Stimulated activated CD8-positive, alpha-beta memory T cell treated with anti-CD3 and anti-CD28 coated beads, Interleukin-4, amount 100 ng/mL, for 4 hours (primary cell): ENCODE data around the gene DEFB131B.
"Not testable (repeated sequence)": the region's sequence is repeated elsewhere in the genome, so short reads cannot be mapped to it uniquely, and the experiment has no call there.

ENCODE experiments used
- DNase-seq, 2 donors: peaks; one replicate each; pipeline ENCODE4 v3.0.0-alpha.2; 2020; ENCODE audit warnings: low read depth in 2 of 2, low spot score in 1 of 2

DEFB131B gene, protein sequence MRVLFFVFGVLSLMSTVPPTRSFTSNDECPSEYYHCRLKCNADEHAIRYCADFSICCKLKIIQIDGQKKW

DNA sequence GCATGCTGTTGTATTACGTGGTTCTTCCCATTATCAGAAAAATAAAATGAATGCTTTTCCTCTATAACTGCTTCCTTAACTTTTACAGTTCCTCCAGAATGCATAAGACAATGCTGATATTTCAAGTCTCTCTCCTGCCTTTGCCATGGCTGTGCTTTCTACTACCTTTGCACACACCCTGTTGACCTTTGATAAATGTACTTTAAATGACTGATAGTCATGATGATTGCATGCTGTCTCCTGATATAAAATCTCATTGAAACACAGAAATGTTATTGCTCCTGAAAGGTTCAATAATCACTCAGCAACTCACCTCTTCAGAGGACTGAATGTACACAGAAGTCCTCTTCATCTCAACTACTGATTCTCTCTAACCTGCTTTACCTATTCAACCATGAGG is at the start of gene DEFB131B:
TSS of gene DEFB131B (plus strand) at position 395 of the 400 bp plus-strand sequence. CDS start at position 395, 0 bp downstream.
- DNase-seq = not testable (repeated sequence)

DNA sequence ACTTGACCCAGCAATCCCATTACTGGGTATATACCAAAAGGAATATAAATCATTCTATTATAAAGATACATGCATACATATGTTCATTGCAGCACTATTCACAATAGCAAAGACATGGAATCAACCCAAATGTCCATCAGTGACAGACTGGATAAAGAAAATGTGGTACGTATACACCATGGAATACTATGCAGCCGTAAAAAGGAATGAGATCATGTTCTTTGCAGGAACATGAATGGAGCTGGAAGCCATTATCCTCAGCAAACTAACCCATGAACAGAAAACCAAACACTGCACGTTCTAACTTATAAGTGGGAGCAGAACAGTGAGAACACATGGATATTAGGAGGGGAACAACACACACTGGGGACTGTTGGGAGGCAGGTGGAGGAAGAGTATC is 49.0 kb upstream of the DEFB131B start:
- not testable (repeated sequence) for DNase-seq

DNA sequence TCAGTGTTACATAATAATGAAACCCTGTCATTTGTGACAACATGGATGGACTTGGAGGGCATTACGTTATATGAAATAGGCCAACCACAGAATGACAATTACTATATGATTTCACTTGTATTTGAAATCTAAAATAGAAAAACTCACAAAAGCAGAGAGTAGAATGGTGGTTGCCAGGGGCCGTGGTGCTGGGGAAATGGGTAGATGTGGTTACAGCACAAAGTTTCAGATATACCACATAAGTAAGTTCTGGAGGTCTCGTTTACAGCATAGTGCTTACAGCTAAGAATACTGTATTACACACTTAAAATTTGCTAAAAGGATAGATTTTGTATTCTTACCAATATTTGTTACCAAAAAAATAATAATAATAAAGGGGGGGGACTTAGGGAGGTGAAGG is 48.6 kb upstream of the DEFB131B start:
- DNase-seq = not testable (repeated sequence)

DNA sequence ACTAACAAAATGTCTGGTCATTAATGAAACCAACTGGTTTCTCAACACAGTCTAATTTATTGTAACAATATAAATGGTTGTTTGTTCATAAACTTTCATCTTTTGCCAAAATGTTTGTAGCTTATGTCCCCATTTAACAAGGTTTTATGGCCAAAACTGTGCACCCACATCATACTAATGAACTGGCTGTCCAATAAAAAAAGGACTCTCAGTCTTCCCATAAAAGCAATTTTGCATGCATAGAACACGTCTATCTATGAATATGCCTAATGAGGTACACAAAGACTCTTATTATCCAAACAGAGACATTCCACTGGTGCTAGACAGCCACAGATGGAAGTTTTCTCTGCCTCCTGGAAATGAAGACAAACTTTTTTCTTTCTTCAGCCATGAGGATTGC is 45.4 kb upstream of the DEFB131B start, which contains the start of gene DEFB108B:
TSS of gene DEFB108B (plus strand) at position 390 of the 400 bp plus-strand sequence. CDS start at position 390, 0 bp downstream.
- not testable (repeated sequence) for DNase-seq

DNA sequence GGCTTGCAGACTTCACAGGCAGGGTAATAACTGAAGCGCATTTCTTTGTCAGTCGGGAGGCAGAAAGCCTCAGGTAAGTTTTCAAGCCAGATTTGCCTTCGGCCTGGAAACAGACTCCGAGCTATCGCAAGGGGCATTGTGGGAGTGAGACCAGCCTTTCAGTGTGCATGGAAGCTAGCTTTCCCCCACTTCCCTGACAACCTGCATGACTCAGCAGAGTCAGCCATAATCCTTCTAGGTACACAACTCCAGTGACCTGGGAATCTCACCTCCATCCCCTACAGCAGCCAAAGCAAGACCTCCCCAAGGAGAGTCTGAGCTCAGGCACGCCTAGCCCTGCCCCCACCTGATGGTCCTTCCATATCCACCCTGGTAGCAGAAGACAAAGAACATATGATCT is 35.5 kb upstream of the DEFB131B start:
- not testable (repeated sequence) for DNase-seq

DNA sequence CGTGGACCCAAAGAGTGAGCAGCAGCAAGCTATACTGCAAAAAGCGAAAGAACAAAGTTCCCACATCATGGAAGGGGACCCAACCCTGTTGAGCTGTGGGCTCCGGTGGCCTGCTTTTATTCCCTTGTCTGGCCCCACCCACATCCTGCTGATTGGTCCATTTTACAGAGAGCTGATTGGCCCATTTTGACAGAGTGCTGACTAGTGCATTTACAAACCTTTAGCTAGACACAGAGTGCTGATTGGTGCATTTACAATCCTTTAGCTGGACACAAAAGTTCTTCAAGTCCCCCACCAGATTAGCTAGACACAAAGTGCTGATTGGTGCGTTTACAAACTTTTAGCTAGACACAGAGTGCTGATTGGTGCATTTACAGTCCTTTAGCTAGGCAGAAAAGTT is 34.9 kb upstream of the DEFB131B start:
- DNase-seq = not testable (repeated sequence)

DNA sequence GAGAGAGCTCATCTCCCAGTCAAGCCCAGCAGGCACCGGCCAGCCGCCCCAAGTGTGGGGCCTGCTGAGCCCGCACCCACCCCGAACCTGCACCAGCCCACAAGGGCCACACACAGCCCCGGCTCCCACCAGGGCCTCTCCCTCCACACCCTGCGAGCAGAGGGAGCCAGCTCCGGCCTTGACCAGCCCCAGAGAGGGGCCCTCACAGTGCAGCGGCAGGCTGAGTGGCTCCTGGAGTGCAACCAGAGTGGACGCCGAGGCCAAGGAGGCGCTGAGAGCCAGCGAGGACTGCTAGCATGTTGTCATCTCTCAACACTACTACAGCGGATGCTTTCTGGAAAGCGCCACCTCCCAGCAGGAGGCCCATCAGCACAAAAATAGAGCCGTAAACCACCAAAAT is 34.4 kb upstream of the DEFB131B start:
- no peak for DNase-seq

DNA sequence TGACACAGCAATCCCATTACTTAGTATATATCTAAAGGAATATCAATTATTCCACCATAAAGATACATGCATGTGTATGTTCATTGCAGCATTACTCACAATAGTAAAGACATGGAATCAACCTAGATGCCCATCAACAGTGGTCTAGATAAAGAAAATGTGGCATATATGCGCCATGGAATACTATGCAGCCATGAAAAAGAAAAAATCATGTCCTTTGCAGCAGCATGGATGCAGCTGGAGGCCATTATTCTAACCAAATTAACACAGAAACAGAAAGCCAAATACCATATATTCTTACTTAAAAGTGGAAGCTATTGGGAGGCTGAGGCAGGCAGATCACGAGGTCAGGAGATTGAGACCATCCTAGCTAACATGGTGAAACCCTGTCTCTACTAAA is 24.4 kb upstream of the DEFB131B start:
- DNase-seq = not testable (repeated sequence)

DNA sequence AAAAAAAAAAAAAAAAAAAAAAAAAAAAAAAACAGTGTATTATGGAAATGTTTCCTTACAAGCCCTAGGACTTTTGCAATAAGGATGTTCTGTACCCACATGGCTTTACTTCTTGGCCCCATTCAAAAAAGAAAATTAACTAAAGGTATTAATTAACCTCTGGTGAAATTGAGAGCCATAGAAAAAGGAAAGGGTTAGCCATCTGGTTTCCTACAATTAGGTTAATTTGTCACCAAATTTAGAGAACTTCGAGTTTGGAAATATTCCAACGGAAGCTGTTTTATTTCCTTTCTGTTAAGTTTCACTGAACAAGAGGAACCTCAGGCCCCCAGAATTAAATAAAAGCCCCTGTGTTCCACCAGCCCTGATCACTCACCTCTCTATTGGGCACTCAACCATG is 22.4 kb upstream of the DEFB131B start:
- not testable (repeated sequence) for DNase-seq

DNA sequence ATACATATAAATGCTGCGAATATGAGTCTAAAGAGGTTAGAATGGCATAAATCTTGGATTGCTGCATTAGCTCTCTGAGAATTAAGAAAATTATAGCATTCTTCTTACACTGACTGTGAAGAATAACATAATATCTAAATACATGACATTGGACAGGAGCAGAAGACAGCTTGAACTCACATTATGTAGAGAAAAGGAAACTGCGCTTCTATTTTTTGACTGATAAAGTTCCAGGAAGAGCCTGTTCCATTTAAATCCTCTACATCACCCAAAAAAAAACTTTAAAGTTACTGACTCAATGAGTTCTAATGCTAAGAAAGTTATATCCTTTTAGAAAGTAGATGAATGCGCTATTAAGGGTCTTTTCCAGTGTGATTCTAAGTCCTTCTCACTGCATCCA is 17.4 kb upstream of the DEFB131B start:
- DNase-seq = not testable (repeated sequence)

DNA sequence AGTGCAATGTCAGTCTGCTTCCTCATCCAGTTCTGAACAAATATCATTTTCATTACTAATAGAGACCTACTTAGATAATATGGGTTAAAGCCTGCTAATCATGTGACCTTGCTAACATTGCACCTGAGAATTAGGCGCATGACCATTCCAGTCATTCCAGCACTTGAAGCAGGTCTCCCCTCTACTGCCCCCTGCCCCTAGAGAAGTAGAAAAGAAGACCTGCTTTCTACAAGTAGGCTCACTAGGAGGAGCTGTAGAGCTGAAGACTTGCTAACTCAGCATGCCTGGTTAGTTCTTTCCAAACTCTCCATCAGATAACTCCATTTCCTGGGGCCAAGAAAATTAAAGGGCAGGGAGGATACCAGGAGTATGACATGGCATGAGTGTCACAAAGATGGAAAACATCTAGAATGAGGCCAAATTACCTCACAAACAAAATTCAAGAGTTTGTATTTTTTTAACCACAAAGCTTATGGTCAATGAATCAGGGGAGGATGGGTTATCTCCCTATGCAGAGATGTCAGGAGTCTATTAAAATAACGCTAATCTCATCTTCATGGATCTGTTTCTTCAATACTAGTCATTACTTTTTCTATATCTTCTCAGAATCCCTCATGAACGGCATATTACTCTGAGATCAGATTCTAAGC is 14.2 kb upstream of the DEFB131B start:
- DNase-seq = not testable (repeated sequence)

DNA sequence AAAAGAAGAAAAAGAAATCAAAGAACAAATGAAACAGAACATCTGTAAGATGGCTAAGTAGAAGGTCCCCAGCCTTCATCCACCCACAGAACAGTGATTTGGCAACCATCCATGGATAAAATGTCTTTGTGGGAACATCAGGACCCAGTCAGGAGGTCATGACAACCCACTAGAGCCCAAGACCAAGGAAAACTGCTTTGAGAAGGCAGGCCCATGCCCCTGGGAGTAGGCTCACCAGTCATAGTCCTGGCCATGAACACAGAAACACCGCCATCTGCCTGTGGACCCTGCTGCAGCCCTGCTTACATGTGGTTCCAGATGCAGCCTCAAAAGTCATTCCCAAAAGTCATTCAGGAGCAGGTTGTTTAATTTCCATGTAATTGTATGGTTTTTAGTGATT is 11.0 kb upstream of the DEFB131B start:
- DNase-seq = not testable (repeated sequence)

DNA sequence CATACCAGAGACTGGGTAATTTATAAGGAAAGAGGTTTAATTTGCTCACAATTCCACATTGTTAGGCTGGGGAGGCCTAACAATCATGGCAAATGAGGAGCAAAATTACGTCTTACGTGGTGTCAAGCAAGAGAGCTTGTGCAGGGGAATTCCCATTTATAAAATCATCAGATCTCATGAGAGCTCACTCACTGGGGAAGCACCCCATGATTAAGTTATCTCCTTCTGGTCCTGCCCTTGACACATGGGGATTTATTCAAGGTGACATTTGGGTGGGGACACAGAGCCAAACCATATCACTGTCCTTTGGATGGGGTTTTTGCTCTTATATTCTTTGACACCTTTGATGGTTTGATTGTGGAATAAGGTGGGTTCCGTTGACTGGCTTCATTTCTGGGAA is 8.3 kb upstream of the DEFB131B start:
- DNase-seq = not testable (repeated sequence)

DNA sequence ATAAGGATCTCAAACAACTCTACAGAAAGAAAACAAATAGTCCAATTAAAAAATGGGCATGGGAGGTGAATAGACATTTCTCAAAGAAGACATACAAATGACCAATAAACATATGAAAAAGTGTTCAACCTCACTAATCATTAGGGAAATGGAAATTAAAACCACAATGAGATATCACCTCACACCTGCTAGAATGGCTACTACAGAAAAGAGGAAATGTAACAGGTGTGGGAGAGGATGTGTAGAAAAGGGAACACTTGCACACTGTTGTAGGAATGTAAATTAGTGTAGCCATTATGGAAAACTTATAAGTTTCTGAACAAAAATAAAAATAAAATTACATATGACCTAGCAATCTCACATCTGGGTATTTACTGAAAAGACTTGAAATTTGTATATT is 7.6 kb upstream of the DEFB131B start:
- not testable (repeated sequence) for DNase-seq

DNA sequence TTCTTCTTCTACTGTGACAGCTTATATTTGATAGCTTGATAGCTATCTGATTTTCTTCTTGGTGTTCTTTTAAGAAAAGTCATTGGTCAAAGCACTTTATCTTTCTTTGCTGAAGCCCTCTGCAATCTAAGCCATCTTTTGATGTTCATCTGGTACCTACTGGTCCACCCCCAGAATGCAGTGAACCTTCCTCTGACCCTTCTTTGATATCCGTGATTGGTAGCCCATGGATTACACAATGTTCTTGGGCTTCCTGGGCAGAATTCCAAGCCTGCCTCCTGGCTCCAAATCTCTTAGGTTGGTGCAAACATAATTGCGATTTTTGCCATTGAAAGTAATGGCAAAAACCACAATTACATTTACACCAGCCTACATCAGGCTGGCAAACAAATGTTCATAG is 2.0 kb upstream of the DEFB131B start:
- not testable (repeated sequence) for DNase-seq

DNA sequence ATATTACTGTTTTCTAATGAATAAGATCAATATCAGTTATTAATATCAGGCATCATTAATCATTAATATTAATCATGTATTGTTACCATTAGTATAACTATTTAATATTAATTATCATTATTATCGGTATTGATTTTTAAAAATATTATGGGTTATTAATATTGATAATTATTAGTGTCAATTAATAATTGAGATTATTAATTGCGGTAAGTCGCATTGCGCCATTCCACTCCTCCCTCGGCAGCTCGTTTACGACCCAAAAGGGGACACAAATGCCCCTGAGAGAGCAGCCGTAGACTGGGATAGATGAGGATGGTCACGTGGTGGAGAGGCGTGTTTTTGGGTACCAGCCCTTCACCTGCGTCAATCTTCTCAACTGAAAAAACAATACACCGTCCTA is 7.6 kb downstream of the DEFB131B start:
- DNase-seq = not testable (repeated sequence)

DNA sequence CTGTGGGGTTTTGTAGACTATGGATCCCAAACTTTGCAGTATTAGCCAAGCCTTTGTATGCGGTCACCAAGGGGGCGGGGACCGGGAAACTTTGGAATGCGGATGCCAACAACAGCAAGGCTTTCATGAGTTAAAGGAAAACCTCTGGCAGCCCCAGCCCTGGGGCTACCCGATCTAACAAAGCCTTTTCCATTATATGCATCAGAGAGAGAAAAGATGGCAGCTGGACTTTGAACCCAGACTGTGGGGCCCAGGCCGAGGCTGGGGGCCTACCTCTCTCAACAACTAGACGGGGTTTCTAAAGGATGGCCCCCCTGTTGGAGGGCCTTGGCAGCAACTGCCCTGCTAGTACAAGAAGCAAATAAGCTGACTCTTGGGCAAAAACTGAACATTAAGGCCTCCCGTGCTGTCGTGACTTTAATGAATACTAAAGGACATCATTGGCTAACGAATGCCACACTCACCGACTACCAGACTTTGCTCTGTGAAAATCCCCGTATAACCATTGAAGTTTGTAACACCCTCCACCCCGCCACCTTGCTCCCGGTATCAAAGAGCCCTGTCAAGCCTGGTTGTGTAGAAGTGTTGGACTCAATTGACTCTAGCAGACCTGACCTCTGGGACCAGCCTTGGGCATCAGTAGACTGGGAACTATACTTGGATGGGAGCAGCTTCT is 10.2 kb downstream of the DEFB131B start:
- DNase-seq = not testable (repeated sequence)

DNA sequence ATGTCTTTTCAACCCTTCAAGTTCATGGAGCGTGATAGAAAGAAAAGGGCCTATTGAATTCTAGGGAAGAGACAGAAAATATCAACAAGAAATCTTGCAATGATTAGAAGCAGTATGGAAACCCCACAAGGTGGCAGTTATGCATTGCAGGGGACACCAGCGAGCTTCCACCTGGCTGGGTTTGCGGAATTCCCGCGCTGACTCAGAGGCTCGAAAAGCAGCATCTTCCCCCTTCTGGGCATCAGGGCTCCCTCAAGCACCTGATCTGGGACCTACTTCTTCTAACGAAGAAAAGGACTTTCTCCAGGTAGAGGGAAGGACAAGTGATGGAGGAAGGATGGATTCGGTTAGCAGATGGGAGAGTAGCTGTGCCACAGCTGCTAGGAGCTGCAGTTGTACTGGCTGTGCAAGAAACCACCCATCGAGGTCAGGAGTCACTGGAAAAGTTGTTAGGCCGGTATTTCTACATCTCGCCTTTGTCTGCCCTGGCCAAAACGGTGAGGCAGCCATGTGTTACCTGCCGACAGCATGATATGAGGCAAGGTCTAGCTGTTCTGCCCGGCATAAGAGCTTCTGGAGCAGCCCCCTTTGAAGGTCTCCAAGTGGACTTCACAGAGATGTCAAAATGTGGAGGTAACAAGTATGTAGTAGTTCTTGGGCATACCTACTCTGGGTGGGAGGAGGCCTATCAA is 11.1 kb downstream of the DEFB131B start:
- DNase-seq = not testable (repeated sequence)

DNA sequence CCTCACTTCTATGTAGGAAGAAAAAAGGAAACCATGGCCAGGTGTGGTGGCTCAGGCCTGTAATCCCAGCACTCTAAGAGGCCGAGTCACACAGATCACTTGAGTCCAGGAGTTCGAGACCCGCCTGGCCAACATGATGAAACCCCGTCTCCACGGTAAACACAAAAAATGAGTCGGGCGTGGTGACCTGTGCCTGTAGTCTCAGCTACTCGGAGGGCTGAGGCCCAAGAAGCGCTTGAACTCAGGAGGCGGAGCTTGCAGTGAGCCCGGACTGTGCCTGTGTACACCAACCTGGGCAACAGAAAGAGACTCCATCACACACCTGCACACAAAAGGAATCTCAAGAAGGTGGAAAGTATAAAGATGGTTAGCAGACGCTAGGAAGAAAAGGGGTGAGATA is 17.7 kb downstream of the DEFB131B start:
- DNase-seq = no peak

DNA sequence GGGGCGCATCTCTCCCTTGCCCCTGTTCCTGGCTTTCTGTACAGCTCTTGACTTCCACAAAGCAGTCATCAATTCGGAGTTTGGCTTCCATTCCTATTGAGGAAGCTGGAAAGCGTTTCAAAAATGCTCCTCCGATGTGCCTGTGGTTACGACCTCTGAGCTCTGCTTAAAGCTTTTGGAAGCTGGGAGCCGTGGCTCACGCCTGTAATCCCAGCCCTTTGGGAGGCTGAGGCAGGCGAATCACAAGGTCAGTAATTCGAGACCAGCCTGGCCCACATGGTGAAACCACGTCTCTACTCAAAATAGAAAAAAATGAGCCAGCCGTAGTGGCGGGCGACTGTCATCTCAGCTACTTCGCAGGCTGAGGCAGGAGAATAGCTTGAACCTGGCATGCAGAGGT is 22.9 kb downstream of the DEFB131B start:
- DNase-seq = not testable (repeated sequence)

DNA sequence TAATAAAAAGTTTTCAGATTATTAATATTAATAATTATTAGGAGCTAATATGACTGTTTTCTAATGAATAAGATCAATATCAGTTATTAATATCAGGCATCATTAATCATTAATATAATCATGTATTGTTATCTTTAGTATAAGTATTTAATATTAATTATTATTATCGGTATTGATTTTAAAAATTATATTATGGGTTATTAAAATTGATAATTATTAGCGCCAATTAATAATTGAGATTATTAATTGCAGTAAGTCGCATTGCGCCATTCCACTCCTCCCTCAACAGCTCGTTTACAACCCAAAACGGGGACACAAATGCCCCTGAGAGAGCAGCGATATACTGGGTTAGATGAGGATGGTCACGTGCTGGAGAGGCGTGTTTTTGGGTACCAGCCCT is 30.0 kb downstream of the DEFB131B start:
- no peak for DNase-seq

DNA sequence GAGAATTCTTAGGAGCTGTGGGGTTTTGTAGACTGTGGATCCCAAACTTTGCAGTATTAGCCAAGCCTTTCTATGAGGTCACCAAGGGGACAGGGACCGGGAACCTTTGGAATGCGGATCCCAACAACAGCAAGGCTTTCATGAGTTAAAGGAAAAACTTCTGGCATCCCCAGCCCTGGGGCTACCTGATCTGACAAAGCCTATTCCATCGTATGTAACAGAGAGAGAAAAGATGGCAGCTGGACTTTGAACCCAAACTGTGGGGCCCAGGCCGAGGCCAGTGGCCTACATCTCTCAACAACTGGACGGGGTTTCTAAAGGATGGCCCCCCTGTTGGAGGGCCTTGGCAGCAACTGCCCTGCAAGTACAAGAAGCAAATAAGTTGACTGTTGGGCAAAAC is 32.5 kb downstream of the DEFB131B start:
- not testable (repeated sequence) for DNase-seq
